ENCODE results near the gene TECPR2.

Gene TECPR2

GRCh38 chr14:102525219-102525928, 162.6 kb downstream of the TECPR2 start:
- Histone ChIP-seq H3K4me3 (ENCODE audit: low read length) (peak overlapping the region; percentile 78), H3F3A (ENCODE audit: control insufficient read depth, insufficient read depth) (no peaks in the 10 kb centered on the region), H4K20me1 (ENCODE audit: control insufficient read depth, insufficient read depth, low read depth, low read length) (no peaks in the 10 kb centered on the region), H3K36me3 (ENCODE audit: control insufficient read depth, low read length) (no peaks in the 10 kb centered on the region), H3K27me3 (ENCODE audit: control insufficient read depth, low read length) (no peaks in the 10 kb centered on the region), H3K4me2 (ENCODE audit: low read length) (peak overlapping the region; percentile 76), H3K9me3 (ENCODE audit: control insufficient read depth, insufficient read depth, low read length) (no peaks in the 10 kb centered on the region), H3K27ac (ENCODE audit: low read depth, low read length) (peak overlapping the region; percentile 48), H3K4me1 (ENCODE audit: control insufficient read depth, low read length) (peaks cover 22% of the 10 kb centered on the region), H3K79me2 (ENCODE audit: control insufficient read depth, low read length) (no peaks in the 10 kb centered on the region), H3K9me2 (replicated peaks; ENCODE audit: control insufficient read depth, low read length) (no peaks in the 10 kb centered on the region)
- no peak for TF ChIP-seq CTCF (IDR thresholded peaks at IDR 0.05; ENCODE audit: low read depth, low read length, poor library complexity, severe bottlenecking)
- TF ChIP-seq EZH2phosphoT487 (IDR thresholded peaks at IDR 0.05; ENCODE audit: borderline replicate concordance, low read length): no peak

- H3K9me3 ChIP-seq (ENCODE audit: control insufficient read depth, insufficient read depth, low read length): no peaks in the 10 kb centered on the region
- H3K4me2 ChIP-seq (ENCODE audit: low read length): peak overlapping the region; percentile 76
- H3K27me3 ChIP-seq (ENCODE audit: control insufficient read depth, low read length): no peaks in the 10 kb centered on the region
- peak overlapping the region; percentile 78 for H3K4me3 ChIP-seq (ENCODE audit: low read length)
- no peaks in the 10 kb centered on the region for H3K36me3 ChIP-seq (ENCODE audit: control insufficient read depth, low read length)
- H4K20me1 ChIP-seq (ENCODE audit: control insufficient read depth, insufficient read depth, low read depth, low read length): no peaks in the 10 kb centered on the region
- H3K4me1 ChIP-seq (ENCODE audit: control insufficient read depth, low read length): peaks cover 28% of the 10 kb centered on the region
- no peaks in the 10 kb centered on the region for H3K9me2 ChIP-seq (replicated peaks; ENCODE audit: control insufficient read depth, low read length)
- H3K79me2 ChIP-seq (ENCODE audit: control insufficient read depth, low read length): no peaks in the 10 kb centered on the region
- peak overlapping the region; percentile 48 for H3K27ac ChIP-seq (ENCODE audit: low read depth, low read length)
- TF ChIP-seq EZH2phosphoT487 (IDR thresholded peaks at IDR 0.05; ENCODE audit: borderline replicate concordance, low read length): no peak
- no peak for TF ChIP-seq CTCF (IDR thresholded peaks at IDR 0.05; ENCODE audit: low read depth, low read length, poor library complexity, severe bottlenecking)
- H3F3A ChIP-seq (ENCODE audit: control insufficient read depth, insufficient read depth): no peaks in the 10 kb centered on the region
These were observed 163.3 kb downstream of the TECPR2 start for GRCh38 chr14:102525929-102526497.

- no peaks in the 10 kb centered on the region for H3K27me3 ChIP-seq (ENCODE audit: control insufficient read depth, low read length)
- no peak for TF ChIP-seq CTCF (IDR thresholded peaks at IDR 0.05; ENCODE audit: low read depth, low read length, poor library complexity, severe bottlenecking)
- TF ChIP-seq EZH2phosphoT487 (IDR thresholded peaks at IDR 0.05; ENCODE audit: borderline replicate concordance, low read length): no peak
- no peak overlapping the region for H3K4me2 ChIP-seq (ENCODE audit: low read length)
- no peaks in the 10 kb centered on the region for H3K9me3 ChIP-seq (ENCODE audit: control insufficient read depth, insufficient read depth, low read length)
- no peaks in the 10 kb centered on the region for H4K20me1 ChIP-seq (ENCODE audit: control insufficient read depth, insufficient read depth, low read depth, low read length)
- no peaks in the 10 kb centered on the region for H3K79me2 ChIP-seq (ENCODE audit: control insufficient read depth, low read length)
- no peaks in the 10 kb centered on the region for H3K36me3 ChIP-seq (ENCODE audit: control insufficient read depth, low read length)
- H3F3A ChIP-seq (ENCODE audit: control insufficient read depth, insufficient read depth): no peaks in the 10 kb centered on the region
- no peak overlapping the region for H3K27ac ChIP-seq (ENCODE audit: low read depth, low read length)
- no peak overlapping the region for H3K4me3 ChIP-seq (ENCODE audit: low read length)
- no peaks in the 10 kb centered on the region for H3K9me2 ChIP-seq (replicated peaks; ENCODE audit: control insufficient read depth, low read length)
- H3K4me1 ChIP-seq (ENCODE audit: control insufficient read depth, low read length): peaks cover 34% of the 10 kb centered on the region
These were observed 165.9 kb downstream of the TECPR2 start for GRCh38 chr14:102528431-102529170.

All from DOHH2 (cell line).